Activated CD8-positive, alpha-beta T cell treated with anti-CD3 and anti-CD28 coated beads, Interleukin-2, amount 10 ng/mL, durations not matched to agents 7 days and 5 days (primary cell): ENCODE data around the gene GPR4. TPM values are rescaled to one million over a fixed set of nuclear protein-coding genes. Genes with fewer than 3 reads are reported as not detected.
A peak's percentile ranks its signal among the peaks of the same experiment; 100 is the strongest.

ENCODE experiments used
- ATAC-seq: fragments of 150-1000 bp; cut with Tn5 transposase; one replicate; pipeline ENCODE4 v1.10.0; 2021; ENCODE audit warnings: moderate library complexity
- CTCF ChIA-PET: fragments of 350-600 bp; sonication (Branson Sonifier 250); formaldehyde crosslinking; loops from one replicate; lab custom pipeline; 2021; ENCODE audit warnings: antibody characterized with exemption; lab: Charles Lee
- POLR2A ChIA-PET: fragments of 350-600 bp; sonication (Branson Sonifier 250); formaldehyde crosslinking; loops from one replicate; lab custom pipeline; 2021; ENCODE audit warnings: antibody characterized with exemption; lab: Charles Lee
- DNase-seq: peaks from one replicate; pipeline ENCODE4 v3.0.0-alpha.2; 2020
- H3K27ac Mint-ChIP-seq: one replicate; pipeline ENCODE4 v1.8.0; 2021; ENCODE audit warnings: mild to moderate bottlenecking, mixed read lengths
- H3K27me3 Mint-ChIP-seq: one replicate; pipeline ENCODE4 v1.8.0; 2021; ENCODE audit warnings: low read depth, mixed read lengths
- H3K36me3 Mint-ChIP-seq: one replicate; pipeline ENCODE4 v1.8.0; 2021; ENCODE audit warnings: low read depth, mixed read lengths
- H3K4me1 Mint-ChIP-seq: one replicate; pipeline ENCODE4 v1.8.0; 2021; ENCODE audit warnings: low read depth, mixed read lengths
- H3K4me3 Mint-ChIP-seq: one replicate; pipeline ENCODE4 v1.8.0; 2021; ENCODE audit warnings: mild to moderate bottlenecking, mixed read lengths
- H3K9me3 Mint-ChIP-seq: one replicate; pipeline ENCODE4 v1.8.0; 2022; ENCODE audit warnings: mixed read lengths; ENCODE audit not compliant: insufficient read depth
- total RNA-seq, 2 experiments: library from RNA; stranded (reverse); gene quantifications; one replicate each; pipeline ENCODE4 v1.2.3, GENCODE V29; 2021

GPR4 gene
- total RNA-seq, 2 experiments from 2014 or later, result not detected

DNA sequence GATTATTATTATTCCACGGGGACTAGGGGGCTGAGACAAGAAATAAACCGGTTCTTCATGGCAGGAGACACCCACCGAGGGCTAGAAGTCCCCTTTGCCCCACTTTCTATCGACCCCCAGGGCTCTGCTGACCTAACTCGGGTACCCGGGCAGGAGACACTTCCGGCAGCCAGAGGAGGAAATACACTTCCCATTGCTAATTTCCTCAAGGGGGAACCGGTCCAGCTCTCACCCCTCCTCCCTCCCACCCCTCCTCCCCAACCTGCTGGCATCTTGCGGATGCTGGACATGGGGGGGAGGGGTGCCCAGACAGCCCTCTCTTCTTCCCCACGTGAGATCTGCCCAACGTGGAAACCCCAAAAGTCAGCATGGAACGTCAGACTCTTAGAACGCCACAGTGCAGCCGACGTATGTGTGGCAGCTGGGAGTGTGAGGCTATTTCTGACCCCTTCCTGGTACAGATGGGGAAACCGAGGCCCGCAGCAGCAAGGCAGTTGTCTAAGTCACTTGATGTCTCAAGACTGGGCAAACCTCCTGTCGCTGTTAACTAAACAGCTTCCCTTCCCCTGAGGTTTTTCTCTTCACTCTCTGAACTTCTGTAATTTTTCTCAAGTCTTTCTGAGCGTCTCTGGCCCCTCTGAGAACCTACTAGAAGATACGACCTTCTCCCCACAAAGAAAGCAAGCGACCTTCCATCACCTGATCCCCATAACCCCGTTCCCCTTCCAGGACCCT is 3.6 kb downstream of the GPR4 start:
- peak; percentile 36 for ATAC-seq
- ChIA-PET POLR2A (interaction anchor here (1.0 to 1.1 kb wide), 2 partner anchors 40 to 94 kb away, joined by 3 to 4 read pairs; partner anchors contain the start of genes EML2 and QPCTL), CTCF (interaction anchor here (0.9 to 5.1 kb wide), 6 partner anchors 8 to 81 kb away, joined by 3 to 20 read pairs (median 5); no protein-coding TSS in a partner anchor)
- H3K27ac Mint-ChIP-seq, result no peak overlapping the region
- no peak for DNase-seq
- peak overlapping the region; percentile 10 for H3K4me3 Mint-ChIP-seq
- H3K27me3 Mint-ChIP-seq, result peaks cover 64% of the 10 kb centered on the region
- H3K36me3 Mint-ChIP-seq, result no peaks in the 10 kb centered on the region
- H3K4me1 Mint-ChIP-seq, result peaks cover 32% of the 10 kb centered on the region
- no peaks in the 10 kb centered on the region for H3K9me3 Mint-ChIP-seq

DNA sequence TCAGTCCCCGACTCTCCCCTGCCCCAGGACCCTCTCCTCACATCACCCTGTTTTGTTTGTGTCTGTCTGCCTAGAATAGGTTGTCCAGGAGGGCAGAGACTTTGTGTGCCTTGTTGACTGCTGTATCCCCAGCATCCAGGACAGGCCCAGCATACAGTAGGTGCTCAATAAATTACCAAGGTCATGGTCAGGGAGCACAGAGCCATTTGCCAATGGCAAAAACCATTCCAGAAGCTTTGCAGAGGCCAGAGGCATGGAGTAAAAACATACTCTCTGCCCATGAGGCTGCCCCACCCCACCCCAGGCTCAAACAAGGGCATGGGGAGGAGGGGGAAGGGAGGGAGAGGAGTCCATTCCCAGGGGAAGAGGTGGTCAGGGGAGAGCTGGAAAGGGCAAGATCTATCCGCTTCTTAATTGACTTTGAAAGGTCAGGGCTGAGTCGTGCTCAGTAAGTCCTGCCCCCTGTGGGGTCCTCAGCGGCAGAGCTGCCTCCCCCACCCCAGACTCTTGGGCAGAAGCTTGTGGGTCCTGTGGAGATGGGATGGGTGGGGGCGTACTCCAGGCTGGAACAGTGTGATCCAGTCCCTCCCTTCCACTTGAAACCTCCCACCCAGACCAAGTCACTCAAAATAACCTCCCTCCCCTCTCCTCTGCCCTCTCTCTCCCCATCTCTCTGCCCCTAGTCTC is 4.4 kb downstream of the GPR4 start:
- no peak for DNase-seq
- no peak for ATAC-seq
- Mint-ChIP-seq H3K4me3 (no peak overlapping the region), H3K27ac (no peak overlapping the region), H3K27me3 (peaks cover 58% of the 10 kb centered on the region), H3K4me1 (peaks cover 31% of the 10 kb centered on the region), H3K9me3 (no peaks in the 10 kb centered on the region), H3K36me3 (no peaks in the 10 kb centered on the region)
- ChIA-PET POLR2A (interaction anchor here (1.1 kb wide), 1 partner anchor 41 kb away, joined by 4 read pairs; the partner anchor contains the start of gene EML2), CTCF (interaction anchor here (0.9 to 5.1 kb wide), 4 partner anchors 9 to 81 kb away, joined by 3 to 20 read pairs (median 4); no protein-coding TSS in a partner anchor)

DNA sequence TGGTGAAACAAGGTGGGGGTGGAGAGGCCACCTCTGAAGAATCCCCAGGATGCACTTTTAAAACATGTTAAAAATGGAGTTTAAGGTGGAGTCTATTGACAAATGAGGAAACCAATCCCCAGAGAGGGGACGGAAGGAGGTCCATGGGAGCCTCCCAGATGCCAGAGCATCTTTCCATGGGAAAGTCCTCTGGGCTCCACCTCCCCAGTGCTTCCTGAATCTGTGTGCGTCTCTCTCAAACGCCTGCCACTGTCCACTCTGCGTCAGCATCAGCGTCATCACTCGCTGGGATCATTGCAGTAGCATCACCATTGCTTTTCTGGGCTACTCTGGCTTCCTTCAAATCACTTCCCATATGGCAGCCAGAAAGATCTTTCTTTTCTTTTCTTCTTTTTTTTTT is 6.2 kb downstream of the GPR4 start:
- H3K9me3 Mint-ChIP-seq, result no peaks in the 10 kb centered on the region
- peaks cover 53% of the 10 kb centered on the region for H3K27me3 Mint-ChIP-seq
- H3K36me3 Mint-ChIP-seq, result no peaks in the 10 kb centered on the region
- DNase-seq (no peak), ATAC-seq (no peak)
- POLR2A ChIA-PET, result no interaction called here
- peaks cover 37% of the 10 kb centered on the region for H3K4me1 Mint-ChIP-seq
- CTCF ChIA-PET, result interaction anchor here (1.5 to 5.1 kb wide), 3 partner anchors 10 to 47 kb away, joined by 3 to 20 read pairs (median 11); partner anchors contain the start of gene EML2
- no peak overlapping the region for H3K27ac Mint-ChIP-seq
- H3K4me3 Mint-ChIP-seq, result no peak overlapping the region

DNA sequence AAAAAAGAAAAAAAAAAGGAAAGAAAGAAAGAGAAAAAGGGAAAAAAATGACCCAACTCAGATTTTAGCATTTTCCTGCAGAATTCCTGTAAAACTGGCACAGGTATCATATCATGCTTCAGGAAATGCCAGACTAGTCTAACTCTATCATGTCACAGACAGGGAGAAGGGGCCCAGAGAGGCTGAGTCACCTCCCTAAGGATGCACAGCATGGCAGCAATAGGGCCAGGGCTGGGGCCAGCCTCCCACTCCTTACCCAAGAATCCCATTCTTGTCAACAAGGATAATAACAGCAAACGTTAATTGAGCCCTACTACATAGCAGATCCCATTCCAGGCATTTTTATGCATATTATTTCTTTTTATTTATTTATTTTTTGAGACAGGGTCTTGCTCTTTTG is 8.5 kb downstream of the GPR4 start:
- DNase-seq (no peak), ATAC-seq (no peak)
- H3K36me3 Mint-ChIP-seq, result no peaks in the 10 kb centered on the region
- peaks cover 24% of the 10 kb centered on the region for H3K4me1 Mint-ChIP-seq
- no peak overlapping the region for H3K27ac Mint-ChIP-seq
- H3K27me3 Mint-ChIP-seq, result peaks cover 47% of the 10 kb centered on the region
- H3K9me3 Mint-ChIP-seq, result no peaks in the 10 kb centered on the region
- POLR2A ChIA-PET, result no interaction called here
- no peak overlapping the region for H3K4me3 Mint-ChIP-seq
- CTCF ChIA-PET, result interaction anchor here (1.2 to 5.1 kb wide), 2 partner anchors 49 to 108 kb away, joined by 3 to 20 read pairs; no protein-coding TSS in a partner anchor

DNA sequence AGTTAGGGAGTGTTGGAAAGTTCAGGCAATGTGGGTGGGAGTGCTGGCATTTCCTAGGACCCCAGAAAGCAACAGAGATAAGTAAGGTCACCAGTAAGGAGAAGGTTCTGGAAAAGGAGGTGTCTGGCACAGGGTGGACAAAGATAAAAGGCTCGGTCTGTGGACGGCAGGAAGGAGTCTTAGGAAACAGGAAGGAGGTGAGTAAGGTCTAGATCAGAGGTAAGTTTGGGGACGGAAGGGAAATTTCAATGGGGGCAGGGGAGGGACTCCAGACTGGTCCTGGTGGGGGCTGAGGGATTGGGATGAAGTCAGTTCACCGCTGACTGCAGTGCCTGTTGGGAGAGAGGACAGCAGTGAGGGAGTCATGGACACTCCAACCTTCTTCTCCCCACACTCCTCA is 9.6 kb downstream of the GPR4 start:
- Mint-ChIP-seq H3K27ac (no peak overlapping the region), H3K4me3 (no peak overlapping the region), H3K36me3 (no peaks in the 10 kb centered on the region), H3K4me1 (peaks cover 16% of the 10 kb centered on the region), H3K9me3 (no peaks in the 10 kb centered on the region), H3K27me3 (peaks cover 36% of the 10 kb centered on the region)
- DNase-seq, result no peak
- no peak for ATAC-seq
- POLR2A ChIA-PET, result no interaction called here
- CTCF ChIA-PET, result interaction anchor here (2.2 kb wide), 1 partner anchor 50 kb away, joined by 26 read pairs; no protein-coding TSS in a partner anchor

DNA sequence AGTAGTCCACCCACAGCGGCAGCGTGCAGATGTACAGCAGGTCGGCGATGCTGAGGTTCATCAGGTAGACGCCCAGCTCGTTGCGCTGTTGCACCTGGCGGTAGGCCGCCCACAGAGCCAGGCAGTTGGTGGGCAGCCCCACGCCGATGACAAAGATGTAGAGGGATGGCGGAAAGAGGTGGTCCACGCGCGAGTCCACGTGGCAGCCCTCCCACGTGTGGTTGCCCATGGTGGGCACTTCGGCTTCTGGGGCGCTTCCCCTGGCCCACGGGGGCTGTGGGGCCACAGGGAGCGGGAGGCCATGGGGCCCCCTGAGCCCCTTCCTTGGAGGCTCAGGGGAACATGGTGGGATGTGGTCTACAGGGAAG is 10.4 kb downstream of the GPR4 start:
- H3K27me3 Mint-ChIP-seq, result peaks cover 31% of the 10 kb centered on the region
- POLR2A ChIA-PET, result interaction anchor here (0.9 kb wide), 1 partner anchor 50 kb away, joined by 4 read pairs; no protein-coding TSS in a partner anchor
- H3K4me3 Mint-ChIP-seq, result no peak overlapping the region
- H3K36me3 Mint-ChIP-seq, result no peaks in the 10 kb centered on the region
- H3K9me3 Mint-ChIP-seq, result no peaks in the 10 kb centered on the region
- H3K4me1 Mint-ChIP-seq, result peaks cover 16% of the 10 kb centered on the region
- H3K27ac Mint-ChIP-seq, result no peak overlapping the region
- ATAC-seq, result no peak
- DNase-seq, result no peak
- CTCF ChIA-PET, result interaction anchor here (0.9 to 2.2 kb wide), 6 partner anchors 16 to 101 kb away, joined by 3 to 26 read pairs (median 3); partner anchors contain the start of genes QPCTL and SNRPD2

DNA sequence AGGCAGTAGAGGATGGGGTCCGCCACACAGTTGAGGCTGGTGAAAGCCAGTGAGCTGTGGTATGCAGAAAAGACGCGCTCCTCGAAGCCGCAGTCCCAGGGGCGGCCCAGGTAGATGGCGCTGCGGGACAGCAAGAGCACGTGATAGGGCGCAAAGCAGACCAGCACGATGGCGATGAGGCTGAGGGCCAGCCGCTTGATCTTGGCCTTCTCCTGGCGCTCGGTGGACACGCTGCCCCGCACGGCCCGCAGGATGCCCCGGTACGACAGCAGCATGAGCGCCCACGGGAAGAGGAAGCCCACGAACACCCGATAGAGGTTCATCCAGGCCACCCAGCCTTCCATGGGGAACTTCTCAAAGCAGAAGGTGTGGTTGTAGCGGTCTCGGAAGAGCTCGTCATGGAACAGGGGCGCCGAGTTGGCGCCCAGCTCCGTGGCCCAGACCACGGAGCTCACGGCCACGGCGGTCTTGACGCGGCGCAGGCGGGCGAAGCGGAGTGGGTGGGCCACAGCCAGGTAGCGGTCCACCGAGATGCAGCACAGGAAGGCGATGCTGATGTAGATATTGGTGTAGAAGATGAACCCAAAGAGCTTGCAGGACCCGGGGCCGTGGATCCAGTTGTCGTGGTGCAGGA is 10.9 kb downstream of the GPR4 start:
- CTCF ChIA-PET, result interaction anchor here (0.6 to 2.2 kb wide), 9 partner anchors 17 to 1839 kb away, joined by 3 to 26 read pairs (median 3); partner anchors contain the start of genes QPCTL and SNRPD2
- peaks cover 16% of the 10 kb centered on the region for H3K4me1 Mint-ChIP-seq
- no peak overlapping the region for H3K27ac Mint-ChIP-seq
- peak; percentile 60 for DNase-seq
- H3K9me3 Mint-ChIP-seq, result no peaks in the 10 kb centered on the region
- H3K27me3 Mint-ChIP-seq, result peaks cover 27% of the 10 kb centered on the region
- peak; percentile 72 for ATAC-seq
- H3K4me3 Mint-ChIP-seq, result no peak overlapping the region
- POLR2A ChIA-PET, result interaction anchor here (0.9 kb wide), 1 partner anchor 51 kb away, joined by 4 read pairs; no protein-coding TSS in a partner anchor
- no peaks in the 10 kb centered on the region for H3K36me3 Mint-ChIP-seq

DNA sequence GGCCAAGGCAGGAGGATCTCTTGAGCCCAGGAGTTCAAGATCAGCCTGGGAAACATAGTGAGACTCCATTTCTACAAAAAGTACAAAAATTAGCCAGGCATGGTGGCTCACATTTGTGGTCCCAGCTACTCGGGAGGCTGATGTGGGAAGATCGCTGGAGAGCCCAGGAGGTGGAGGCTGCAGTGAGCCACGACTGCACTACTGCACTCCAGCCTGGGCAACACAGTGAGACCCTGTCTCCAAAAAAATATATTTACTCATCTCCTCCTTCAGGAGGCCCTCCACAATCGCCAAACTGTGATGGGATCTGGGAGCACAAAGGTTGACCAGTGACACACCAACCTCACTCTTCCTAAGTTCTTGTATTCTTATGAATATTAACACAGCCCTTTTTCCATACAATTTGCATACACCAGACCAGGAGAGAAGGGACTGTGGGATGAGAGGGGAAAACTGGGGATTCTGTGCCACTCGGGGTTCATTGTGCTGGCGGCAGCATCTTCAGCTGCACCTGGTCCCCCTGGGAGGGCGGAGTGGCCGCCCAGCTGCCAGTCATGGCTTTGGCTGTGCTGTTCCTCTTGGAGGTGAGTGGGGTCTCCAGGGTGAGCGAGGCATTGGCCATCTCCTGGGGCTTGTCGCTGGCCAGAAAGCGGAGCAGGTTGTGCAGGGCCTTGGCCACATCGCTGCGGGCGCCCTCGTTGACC is 11.6 kb downstream of the GPR4 start:
- DNase-seq (no peak), ATAC-seq (no peak)
- Mint-ChIP-seq H3K27me3 (peaks cover 27% of the 10 kb centered on the region), H3K36me3 (no peaks in the 10 kb centered on the region), H3K27ac (no peak overlapping the region), H3K4me3 (no peak overlapping the region), H3K9me3 (no peaks in the 10 kb centered on the region), H3K4me1 (peaks cover 18% of the 10 kb centered on the region)
- POLR2A ChIA-PET, result interaction anchor here (0.9 kb wide), 1 partner anchor 52 kb away, joined by 4 read pairs; no protein-coding TSS in a partner anchor
- CTCF ChIA-PET, result interaction anchor here (0.6 to 2.2 kb wide), 9 partner anchors 17 to 1838 kb away, joined by 3 to 26 read pairs (median 3); partner anchors contain the start of genes QPCTL and SNRPD2

DNA sequence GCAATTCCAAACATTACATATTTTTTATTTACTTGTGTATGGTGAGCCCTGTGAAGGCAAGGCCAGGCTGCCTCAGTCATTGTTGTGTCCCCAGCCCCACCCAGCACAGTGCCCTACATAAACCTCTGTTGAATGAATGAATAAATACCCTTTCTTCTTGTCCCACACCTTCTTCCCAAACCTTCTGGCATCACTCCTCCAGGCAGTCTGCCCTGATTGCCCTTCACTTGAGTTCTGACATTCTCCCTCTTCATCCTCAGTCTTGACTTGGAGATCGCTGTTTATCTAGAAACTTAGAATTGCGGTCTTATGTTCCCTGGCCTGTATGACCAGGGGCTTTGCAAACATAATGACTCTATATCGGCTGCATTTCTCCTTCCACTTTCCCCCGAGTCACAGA is 12.2 kb downstream of the GPR4 start:
- ATAC-seq (no peak), DNase-seq (no peak)
- POLR2A ChIA-PET, result no interaction called here
- H3K27me3 Mint-ChIP-seq, result peaks cover 27% of the 10 kb centered on the region
- no peaks in the 10 kb centered on the region for H3K9me3 Mint-ChIP-seq
- H3K36me3 Mint-ChIP-seq, result no peaks in the 10 kb centered on the region
- H3K4me1 Mint-ChIP-seq, result peaks cover 25% of the 10 kb centered on the region
- no peak overlapping the region for H3K27ac Mint-ChIP-seq
- no peak overlapping the region for H3K4me3 Mint-ChIP-seq
- CTCF ChIA-PET, result no interaction called here

GRCh38 chr19:45587873-45588272 is 14.1 kb downstream of the GPR4 start:
- no peak for ATAC-seq
- Mint-ChIP-seq H3K27ac (no peak overlapping the region), H3K27me3 (peaks cover 24% of the 10 kb centered on the region), H3K9me3 (no peaks in the 10 kb centered on the region), H3K4me3 (no peak overlapping the region), H3K4me1 (peaks cover 26% of the 10 kb centered on the region), H3K36me3 (peaks cover 2% of the 10 kb centered on the region)
- ChIA-PET POLR2A (no interaction called here), CTCF (no interaction called here)
- no peak for DNase-seq
